ENCODE measurements around the gene CACNA2D3. TPM values are rescaled to one million over a fixed set of nuclear protein-coding genes. Genes with fewer than 3 reads are reported as not detected.

The CACNA2D3 gene
- total RNA-seq, 2 donors from 2014 or later, result not detected

GRCh38 chr3:54582424-54582823 lies 460.1 kb downstream of the CACNA2D3 start:
- no peak overlapping the region for H3K4me3 Mint-ChIP-seq
- peaks cover 3% of the 10 kb centered on the region for H3K9me3 Mint-ChIP-seq

GRCh38 chr3:54591157-54591556 lies 468.8 kb downstream of the CACNA2D3 start:
- Mint-ChIP-seq H3K27me3 (peaks cover under 1% of the 10 kb centered on the region), H3K9me3 (no peaks in the 10 kb centered on the region), H3K36me3 (ENCODE audit: low read depth) (no peaks in the 10 kb centered on the region), H3K4me1 (no peaks in the 10 kb centered on the region), H3K27ac (no peak overlapping the region), H3K4me3 (no peak overlapping the region)
- ATAC-seq (replicated peaks), result no peak

More at GRCh38 chr3:54582424-54582823, 460.1 kb downstream of the CACNA2D3 start:
- Mint-ChIP-seq H3K27me3 (no peaks in the 10 kb centered on the region), H3K4me1 (no peaks in the 10 kb centered on the region), H3K36me3 (ENCODE audit: low read depth) (no peaks in the 10 kb centered on the region), H3K27ac (no peak overlapping the region)
- ATAC-seq (replicated peaks), result no peak

- H3K27ac Mint-ChIP-seq, result no peak overlapping the region
- H3K27me3 Mint-ChIP-seq, result peaks cover 5% of the 10 kb centered on the region
- ATAC-seq (replicated peaks), result no peak
- no peaks in the 10 kb centered on the region for H3K36me3 Mint-ChIP-seq (ENCODE audit: low read depth)
- H3K4me3 Mint-ChIP-seq, result no peak overlapping the region
- no peaks in the 10 kb centered on the region for H3K4me1 Mint-ChIP-seq
- H3K9me3 Mint-ChIP-seq, result no peaks in the 10 kb centered on the region
Observed at GRCh38 chr3:54593653-54594052, 471.3 kb downstream of the CACNA2D3 start.

- Mint-ChIP-seq H3K27ac (no peak overlapping the region), H3K9me3 (no peaks in the 10 kb centered on the region), H3K4me1 (no peaks in the 10 kb centered on the region), H3K27me3 (peaks cover 5% of the 10 kb centered on the region), H3K4me3 (no peak overlapping the region), H3K36me3 (ENCODE audit: low read depth) (no peaks in the 10 kb centered on the region)
- ATAC-seq (replicated peaks), result no peak
Observed at GRCh38 chr3:54596087-54596486, 473.7 kb downstream of the CACNA2D3 start.

GRCh38 chr3:54599716-54600115 lies 477.4 kb downstream of the CACNA2D3 start:
- Mint-ChIP-seq H3K27ac (no peak overlapping the region), H3K4me3 (no peak overlapping the region), H3K36me3 (ENCODE audit: low read depth) (no peaks in the 10 kb centered on the region), H3K27me3 (peaks cover 5% of the 10 kb centered on the region), H3K4me1 (no peaks in the 10 kb centered on the region), H3K9me3 (no peaks in the 10 kb centered on the region)
- ATAC-seq (replicated peaks), result no peak

- Mint-ChIP-seq H3K9me3 (no peaks in the 10 kb centered on the region), H3K27ac (no peak overlapping the region), H3K36me3 (ENCODE audit: low read depth) (no peaks in the 10 kb centered on the region), H3K27me3 (peaks cover 5% of the 10 kb centered on the region), H3K4me3 (no peak overlapping the region), H3K4me1 (no peaks in the 10 kb centered on the region)
- ATAC-seq (replicated peaks), result no peak
Observed at GRCh38 chr3:54600441-54601204, 478.3 kb downstream of the CACNA2D3 start.

GRCh38 chr3:54604495-54604894 lies 482.1 kb downstream of the CACNA2D3 start:
- ATAC-seq (replicated peaks), result no peak
- H3K27me3 Mint-ChIP-seq, result peaks cover 4% of the 10 kb centered on the region
- no peaks in the 10 kb centered on the region for H3K36me3 Mint-ChIP-seq (ENCODE audit: low read depth)
- H3K9me3 Mint-ChIP-seq, result peaks cover 13% of the 10 kb centered on the region
- no peak overlapping the region for H3K27ac Mint-ChIP-seq
- no peak overlapping the region for H3K4me3 Mint-ChIP-seq
- no peaks in the 10 kb centered on the region for H3K4me1 Mint-ChIP-seq

GRCh38 chr3:54608041-54608440 lies 485.7 kb downstream of the CACNA2D3 start:
- H3K36me3 Mint-ChIP-seq (ENCODE audit: low read depth), result no peaks in the 10 kb centered on the region
- ATAC-seq (replicated peaks), result no peak
- peaks cover 4% of the 10 kb centered on the region for H3K27me3 Mint-ChIP-seq
- H3K4me3 Mint-ChIP-seq, result no peak overlapping the region
- no peaks in the 10 kb centered on the region for H3K4me1 Mint-ChIP-seq
- H3K9me3 Mint-ChIP-seq, result peaks cover 13% of the 10 kb centered on the region
- H3K27ac Mint-ChIP-seq, result no peak overlapping the region

- Mint-ChIP-seq H3K9me3 (peaks cover 4% of the 10 kb centered on the region), H3K4me3 (no peak overlapping the region), H3K27ac (no peak overlapping the region), H3K4me1 (no peaks in the 10 kb centered on the region), H3K36me3 (ENCODE audit: low read depth) (no peaks in the 10 kb centered on the region), H3K27me3 (peaks cover 4% of the 10 kb centered on the region)
- ATAC-seq (replicated peaks), result no peak
Observed at GRCh38 chr3:54619053-54619452, 496.7 kb downstream of the CACNA2D3 start.

- H3K4me1 Mint-ChIP-seq, result no peaks in the 10 kb centered on the region
- H3K9me3 Mint-ChIP-seq, result peaks cover 4% of the 10 kb centered on the region
- ATAC-seq (replicated peaks), result no peak
- H3K36me3 Mint-ChIP-seq (ENCODE audit: low read depth), result no peaks in the 10 kb centered on the region
- no peak overlapping the region for H3K4me3 Mint-ChIP-seq
- peaks cover 4% of the 10 kb centered on the region for H3K27me3 Mint-ChIP-seq
- no peak overlapping the region for H3K27ac Mint-ChIP-seq
Observed at GRCh38 chr3:54619531-54619930, 497.2 kb downstream of the CACNA2D3 start.

GRCh38 chr3:54621184-54621583 lies 498.8 kb downstream of the CACNA2D3 start:
- no peaks in the 10 kb centered on the region for H3K36me3 Mint-ChIP-seq (ENCODE audit: low read depth)
- no peak overlapping the region for H3K4me3 Mint-ChIP-seq
- no peak overlapping the region for H3K27ac Mint-ChIP-seq
- no peaks in the 10 kb centered on the region for H3K4me1 Mint-ChIP-seq
- H3K27me3 Mint-ChIP-seq, result peaks cover 4% of the 10 kb centered on the region
- H3K9me3 Mint-ChIP-seq, result peaks cover 4% of the 10 kb centered on the region
- no peak for ATAC-seq (replicated peaks)

- no peaks in the 10 kb centered on the region for H3K4me1 Mint-ChIP-seq
- no peaks in the 10 kb centered on the region for H3K36me3 Mint-ChIP-seq (ENCODE audit: low read depth)
- peaks cover 8% of the 10 kb centered on the region for H3K27me3 Mint-ChIP-seq
- no peak overlapping the region for H3K27ac Mint-ChIP-seq
- peaks cover 10% of the 10 kb centered on the region for H3K9me3 Mint-ChIP-seq
- no peak overlapping the region for H3K4me3 Mint-ChIP-seq
- ATAC-seq (replicated peaks), result no peak
Observed at GRCh38 chr3:54622678-54623077, 500.3 kb downstream of the CACNA2D3 start.

- Mint-ChIP-seq H3K27me3 (peaks cover 8% of the 10 kb centered on the region), H3K4me3 (no peak overlapping the region), H3K36me3 (ENCODE audit: low read depth) (no peaks in the 10 kb centered on the region), H3K4me1 (no peaks in the 10 kb centered on the region), H3K27ac (no peak overlapping the region), H3K9me3 (peaks cover 10% of the 10 kb centered on the region)
- ATAC-seq (replicated peaks), result no peak
Observed at GRCh38 chr3:54625805-54626787, 503.7 kb downstream of the CACNA2D3 start.

GRCh38 chr3:54628888-54629441 lies 506.6 kb downstream of the CACNA2D3 start:
- H3K27me3 Mint-ChIP-seq, result peaks cover 6% of the 10 kb centered on the region
- no peak overlapping the region for H3K4me3 Mint-ChIP-seq

More at GRCh38 chr3:54628888-54629441, 506.6 kb downstream of the CACNA2D3 start:
- H3K27ac Mint-ChIP-seq, result no peak overlapping the region
- peaks cover 7% of the 10 kb centered on the region for H3K9me3 Mint-ChIP-seq
- ATAC-seq (replicated peaks), result no peak
- no peaks in the 10 kb centered on the region for H3K4me1 Mint-ChIP-seq
- H3K36me3 Mint-ChIP-seq (ENCODE audit: low read depth), result no peaks in the 10 kb centered on the region

All from activated T-helper 17 cell treated with anti-CD3 and anti-CD28 coated beads, Interleukin-2, amount 50 U/mL, for 72 hours (primary cell).